C4-2B (cell line): ENCODE data around the gene DAZAP1.

Experiments
- H3K27ac ChIP-seq: fragments of 450-650 bp; 2 replicates; pipeline ENCODE4 v1.5.1; 2017
- ZFX ChIP-seq: fragments of 450-650 bp; IDR thresholded peaks from 2 replicates; pipeline ENCODE4 v1.6.1; 2017
- TF ChIP-seq, protein P1 (sequence below): fragments of 450-650 bp; conservative IDR thresholded peaks from 2 replicates; pipeline ENCODE4 v1.5.1; 2017; ENCODE audit warnings: mild to moderate bottlenecking

DAZAP1 gene

DNA sequence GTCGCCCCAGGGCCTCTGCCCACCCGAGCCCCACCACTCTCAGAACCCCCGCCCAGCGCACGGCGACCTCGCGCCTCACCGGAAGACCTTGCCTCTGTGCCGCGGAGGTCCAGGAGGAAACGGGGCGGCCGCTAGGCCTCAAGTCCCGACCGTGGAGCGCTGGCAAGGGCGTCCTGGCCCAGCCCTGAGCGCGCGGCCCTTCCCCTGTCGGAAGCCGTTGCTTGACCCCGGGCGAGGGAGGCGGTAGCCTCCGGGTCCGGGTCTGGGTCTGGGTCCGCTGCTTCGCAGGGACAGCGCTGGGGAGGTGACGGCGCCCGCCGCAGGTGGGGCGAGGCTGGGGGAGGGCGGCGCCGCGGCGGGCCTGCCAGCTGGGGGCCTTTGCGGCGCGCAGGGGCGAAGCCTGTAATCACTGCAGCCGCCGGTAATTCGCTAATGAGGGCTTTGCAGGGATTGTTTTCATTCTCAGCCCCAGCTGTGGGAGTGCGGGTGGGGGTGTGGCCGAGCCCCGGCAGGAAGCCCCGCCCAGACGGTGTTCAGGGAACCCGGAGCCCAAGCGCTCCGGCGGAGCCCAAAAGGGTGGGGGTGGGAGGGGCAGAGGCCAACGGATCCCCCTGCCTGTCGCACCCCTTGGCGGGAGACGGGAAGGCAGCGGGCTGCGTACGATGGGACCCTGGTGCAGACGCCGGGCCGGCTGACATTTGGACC is 63.1 kb downstream of the DAZAP1 start:
- peak overlapping the region; percentile 92 for H3K27ac ChIP-seq
- TF ChIP-seq, protein P1, sequence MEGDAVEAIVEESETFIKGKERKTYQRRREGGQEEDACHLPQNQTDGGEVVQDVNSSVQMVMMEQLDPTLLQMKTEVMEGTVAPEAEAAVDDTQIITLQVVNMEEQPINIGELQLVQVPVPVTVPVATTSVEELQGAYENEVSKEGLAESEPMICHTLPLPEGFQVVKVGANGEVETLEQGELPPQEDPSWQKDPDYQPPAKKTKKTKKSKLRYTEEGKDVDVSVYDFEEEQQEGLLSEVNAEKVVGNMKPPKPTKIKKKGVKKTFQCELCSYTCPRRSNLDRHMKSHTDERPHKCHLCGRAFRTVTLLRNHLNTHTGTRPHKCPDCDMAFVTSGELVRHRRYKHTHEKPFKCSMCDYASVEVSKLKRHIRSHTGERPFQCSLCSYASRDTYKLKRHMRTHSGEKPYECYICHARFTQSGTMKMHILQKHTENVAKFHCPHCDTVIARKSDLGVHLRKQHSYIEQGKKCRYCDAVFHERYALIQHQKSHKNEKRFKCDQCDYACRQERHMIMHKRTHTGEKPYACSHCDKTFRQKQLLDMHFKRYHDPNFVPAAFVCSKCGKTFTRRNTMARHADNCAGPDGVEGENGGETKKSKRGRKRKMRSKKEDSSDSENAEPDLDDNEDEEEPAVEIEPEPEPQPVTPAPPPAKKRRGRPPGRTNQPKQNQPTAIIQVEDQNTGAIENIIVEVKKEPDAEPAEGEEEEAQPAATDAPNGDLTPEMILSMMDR, result no peak
- peak; percentile 83; the same call in 1 of the 2 replicates for TF ChIP-seq ZFX

DNA sequence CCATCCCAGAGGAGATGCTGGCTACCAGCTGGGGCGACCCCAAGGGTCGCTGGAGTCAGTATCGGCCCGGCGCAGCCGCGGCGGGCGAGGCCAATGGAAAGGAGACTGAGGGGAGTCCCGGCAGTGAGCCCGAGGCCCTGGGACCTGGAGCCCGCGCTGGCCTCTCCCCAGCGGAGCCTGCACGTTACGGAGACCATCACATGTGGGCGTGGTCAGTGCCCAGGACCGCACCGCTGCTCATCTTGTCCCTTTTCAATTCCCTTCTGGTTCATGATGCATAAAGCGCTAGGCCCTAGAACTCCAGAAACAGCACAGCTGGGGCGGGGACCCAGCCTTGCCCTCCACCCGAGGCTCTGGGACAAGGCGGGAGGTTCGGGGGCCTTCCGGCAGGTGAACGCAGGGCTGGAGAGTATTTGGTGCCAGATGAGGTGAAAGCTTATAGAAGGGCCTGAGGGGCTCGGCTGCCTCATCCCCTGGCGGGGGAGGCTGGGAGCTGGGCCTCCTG is 63.7 kb downstream of the DAZAP1 start:
- peak overlapping the region; percentile 92 for H3K27ac ChIP-seq
- TF ChIP-seq, protein P1, result no peak
- no peak for TF ChIP-seq ZFX

DNA sequence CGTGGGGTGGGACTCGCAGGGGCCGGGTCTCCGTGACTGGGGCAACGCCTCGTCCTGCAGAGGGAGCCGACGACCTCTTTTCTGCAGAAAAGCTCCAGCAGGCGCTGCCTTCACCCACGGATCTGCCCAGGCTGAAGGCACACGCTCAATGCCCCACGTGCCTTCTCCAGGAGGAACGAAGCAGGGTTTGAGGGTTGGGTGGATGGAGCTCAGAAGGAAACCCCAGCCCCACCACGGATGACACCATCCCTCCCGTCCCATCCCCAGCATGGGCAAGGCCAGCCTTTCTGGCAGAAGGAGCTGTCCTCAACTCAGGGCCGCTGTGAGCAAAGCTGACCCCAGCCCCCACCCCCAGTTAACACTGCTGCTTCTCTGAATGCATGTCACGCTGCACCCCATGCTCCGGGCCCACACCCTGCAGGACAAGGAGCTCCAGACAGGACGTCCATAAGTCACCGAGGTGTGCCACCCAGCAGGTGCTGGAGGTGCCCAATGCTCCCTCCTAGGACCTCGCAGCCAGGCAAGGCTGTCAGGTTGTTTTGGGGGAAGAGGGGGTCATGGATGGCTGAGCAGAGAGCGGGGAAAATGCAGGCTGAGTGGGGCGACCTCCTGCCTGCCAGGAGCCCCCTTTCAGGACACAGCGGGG is 64.3 kb downstream of the DAZAP1 start:
- TF ChIP-seq ZFX, result no peak
- TF ChIP-seq, protein P1, result no peak; the same call in 1 of the 2 replicates

DNA sequence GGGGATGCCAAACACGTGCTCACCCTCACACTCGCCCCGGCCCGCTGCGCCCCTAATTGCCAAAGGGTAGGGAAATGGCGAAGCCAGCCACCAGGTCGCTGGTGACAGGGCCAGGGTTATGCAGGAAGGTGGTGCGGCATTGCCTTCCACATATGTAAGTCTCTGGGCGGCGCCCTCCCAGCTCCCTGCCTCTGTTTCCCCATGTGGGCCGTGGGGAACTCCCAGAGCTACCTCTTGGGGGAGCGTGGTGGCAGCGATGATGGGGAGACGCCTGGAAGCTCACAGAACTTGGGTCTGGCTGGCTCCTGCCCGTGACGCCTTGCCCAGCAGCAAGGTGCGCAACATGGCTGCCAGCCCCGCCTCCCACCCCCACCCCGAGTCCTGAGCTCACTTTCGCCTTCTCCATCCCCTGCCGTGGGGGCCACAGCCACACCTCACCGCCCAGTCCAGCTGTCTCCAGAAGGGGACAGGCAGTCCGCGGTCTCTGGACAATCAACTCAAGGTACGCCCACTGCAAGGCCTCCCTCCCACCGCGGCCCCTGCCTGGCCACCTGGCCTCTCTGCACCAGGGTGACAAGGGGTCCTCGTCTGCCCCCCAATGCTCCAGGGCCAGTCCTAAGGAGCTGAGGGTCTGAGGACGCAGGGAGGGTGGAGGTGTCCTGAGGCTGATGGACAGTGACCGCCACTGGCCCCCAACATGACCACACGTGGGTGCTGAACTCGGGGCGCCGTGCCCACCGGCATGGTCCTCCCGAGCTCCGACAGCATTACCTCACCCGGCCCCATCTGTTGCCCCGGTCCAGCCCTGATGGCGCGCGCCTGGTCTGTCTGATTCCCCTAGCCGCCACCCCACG is 65.1 kb downstream of the DAZAP1 start:
- no peak for TF ChIP-seq ZFX
- TF ChIP-seq, protein P1, result no peak
- peak overlapping the region; percentile 92; the same call in 1 of the 2 replicates for H3K27ac ChIP-seq

More for the DNA sequence above, 64.3 kb downstream of the DAZAP1 start:
- H3K27ac ChIP-seq, result peak overlapping the region; percentile 92

DNA sequence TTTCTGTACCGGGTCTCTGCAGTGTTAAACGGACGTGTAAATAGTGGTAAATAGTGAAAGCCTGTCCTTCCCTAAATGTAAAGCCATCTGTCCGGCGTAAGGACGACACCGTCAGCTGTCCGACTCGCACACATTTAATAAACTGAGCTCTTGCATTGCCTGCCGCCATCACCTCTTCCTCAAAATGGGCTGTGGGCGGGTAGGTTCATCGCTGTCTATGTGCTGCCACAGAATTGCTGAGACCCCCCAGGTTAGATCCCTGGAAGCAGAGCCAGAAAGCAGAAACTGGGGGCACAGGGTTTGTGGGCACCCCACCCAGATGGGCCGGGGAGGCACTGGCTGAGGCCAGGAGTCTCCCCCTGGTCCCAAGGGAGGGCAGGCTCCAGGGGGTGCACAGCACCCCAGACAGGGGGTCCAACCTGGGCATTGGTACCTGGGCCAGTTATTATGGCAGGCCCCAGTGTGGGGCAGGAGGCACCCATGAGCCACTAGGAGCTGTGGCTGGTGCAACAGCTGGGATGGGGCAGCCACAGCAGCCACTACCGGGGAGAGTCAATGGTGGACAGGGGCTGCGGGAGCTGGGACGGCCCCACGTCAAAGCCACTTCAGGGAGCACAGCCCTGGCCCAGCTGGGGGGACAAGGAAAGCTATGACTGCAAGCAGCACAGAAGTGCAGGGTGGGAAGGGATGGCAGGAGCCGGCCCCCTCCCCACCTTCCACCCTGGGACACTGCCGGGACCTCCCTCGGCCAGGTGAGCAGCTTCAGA is 65.9 kb downstream of the DAZAP1 start:
- TF ChIP-seq ZFX, result no peak
- TF ChIP-seq, protein P1, result no peak
- H3K27ac ChIP-seq, result no peak overlapping the region

DNA sequence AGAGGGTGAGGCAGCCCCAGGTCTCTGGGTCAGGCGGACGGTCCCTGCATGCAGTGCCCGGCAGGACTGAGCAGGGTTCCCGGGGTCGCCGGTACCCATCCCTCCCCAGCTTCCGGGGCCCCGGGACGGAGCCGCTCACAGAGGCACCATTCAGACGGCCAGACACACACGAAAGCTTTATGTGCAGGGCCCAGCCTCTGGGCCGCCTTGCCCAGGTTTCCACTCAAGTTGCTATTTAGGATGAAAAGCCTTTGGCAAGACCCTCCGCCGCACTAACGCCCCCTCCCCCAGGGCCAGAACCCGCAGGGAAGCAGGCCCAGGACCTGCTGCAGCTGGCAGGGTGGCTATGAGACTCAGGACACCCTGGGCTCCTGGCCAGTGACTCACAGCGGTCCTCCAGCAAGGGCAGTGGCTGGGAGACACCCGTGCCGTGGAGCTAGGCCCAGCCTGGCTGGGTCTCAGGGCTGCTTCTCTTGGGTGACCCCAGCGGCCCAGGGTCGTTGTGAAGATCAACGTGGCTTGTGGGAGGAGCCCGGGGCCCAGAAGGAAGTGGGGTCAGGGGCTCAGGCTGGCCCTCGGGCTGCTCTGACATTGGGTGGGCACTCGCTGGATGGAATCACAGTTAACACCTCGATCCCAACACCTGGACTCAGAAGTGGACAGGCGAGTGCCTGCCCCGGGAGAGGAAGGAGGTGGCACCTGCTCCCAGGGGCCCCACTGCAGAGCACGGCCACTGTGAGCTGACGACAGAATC is 66.8 kb downstream of the DAZAP1 start:
- H3K27ac ChIP-seq, result no peak overlapping the region
- TF ChIP-seq, protein P1, result no peak
